GM12878 (cell line): ENCODE measurements around the gene GJC1. TPM values are rescaled to one million over a fixed set of nuclear protein-coding genes. Genes with fewer than 3 reads are reported as not detected.

Experiments
- ATAC-seq: fragments of 200-7000 bp; cut with Tn5 transposase; 3 replicates; pipeline ENCODE4 v1.9.1; 2020; ENCODE audit warnings: mild to moderate bottlenecking, moderate library complexity
- BruUV-seq: library from RNA; stranded (reverse); fragments of 400-500 nt; replicated peaks from 2 replicates; lab custom pipeline; 2021; lab: Mats Ljungman, UMichigan
- CTCF ChIA-PET: fragments of 300-600 bp; sonication (Branson Sonifier 250); formaldehyde crosslinking; extraction: SDS; loops from one replicate; lab custom pipeline; 2021; ENCODE audit warnings: inconsistent platforms; lab: Yijun Ruan, JAX
- POLR2A ChIA-PET: fragments of 350-600 bp; formaldehyde crosslinking; extraction: SDS; loops from one replicate; lab custom pipeline; 2021; ENCODE audit warnings: inconsistent platforms; lab: Charles Lee
- RAD21 ChIA-PET: fragments of 300-600 bp; sonication (Branson Sonifier 250); formaldehyde crosslinking; loops from one replicate; lab custom pipeline; 2023; ENCODE audit warnings: antibody characterized with exemption; ENCODE audit not compliant: unreplicated experiment; lab: Charles Lee
- SMC1A ChIA-PET: fragments of 300-600 bp; sonication (Branson Sonifier 250); formaldehyde crosslinking; loops from one replicate; lab custom pipeline; 2023; ENCODE audit not compliant: unreplicated experiment, uncharacterized antibody; lab: Charles Lee
- DNase-seq: peaks from one replicate; pipeline ENCODE4 v3.0.0-alpha.2; 2011; ENCODE audit warnings: low read depth, low spot score
- FAIRE-seq: peaks from 3 replicates; lab custom pipeline; 2011; peaks lifted over from hg19 to GRCh38; lab: Jason Lieb, UNC
- H2AFZ ChIP-seq: 2 replicates; pipeline ENCODE4 v1.6.0; 2011; ENCODE audit warnings: low read depth, low read length, control low read depth; ENCODE audit not compliant: control insufficient read depth
- H3K27ac ChIP-seq: 2 replicates; pipeline ENCODE4 v1.5.1; 2011; ENCODE audit warnings: control low read depth; ENCODE audit not compliant: control insufficient read depth, insufficient read depth
- H3K27me3 ChIP-seq, 2 experiments: replicated peaks in 1 of 2; 2 replicates each; pipeline versions ENCODE4 v1.6.0 to v1.6.1; 2011; ENCODE audit warnings: low read length in 1 of 2; ENCODE audit not compliant: control insufficient read depth in 2 of 2, insufficient read depth in 2 of 2
- H3K36me3 ChIP-seq, 2 experiments: 2 replicates each; pipeline ENCODE4 v1.5.1; 2011; ENCODE audit warnings: low read length in 1 of 2; ENCODE audit not compliant: control insufficient read depth in 2 of 2, insufficient read depth in 2 of 2
- H3K4me1 ChIP-seq: 2 replicates; pipeline ENCODE4 v1.6.1; 2011; ENCODE audit warnings: mild to moderate bottlenecking, low read length, moderate library complexity, mixed read lengths; ENCODE audit not compliant: control insufficient read depth, insufficient read depth
- H3K4me2 ChIP-seq: 2 replicates; pipeline ENCODE4 v1.6.0; 2011; ENCODE audit warnings: control low read depth; ENCODE audit not compliant: control insufficient read depth, insufficient read depth
- H3K4me3 ChIP-seq: fragments of 200-600 bp; sonication (generic); 2 replicates; pipeline ENCODE4 v1.5.1; 2016
- H3K79me2 ChIP-seq: 2 replicates; pipeline ENCODE4 v1.6.0; 2011; ENCODE audit warnings: low read length; ENCODE audit not compliant: control insufficient read depth, insufficient read depth
- H3K9ac ChIP-seq: 2 replicates; pipeline ENCODE4 v1.8.0; 2011; ENCODE audit warnings: low read length, control low read depth, mixed read lengths; ENCODE audit not compliant: control insufficient read depth, insufficient read depth
- H3K9me3 ChIP-seq: replicated peaks from 3 replicates; pipeline ENCODE4 v1.5.1; 2011; ENCODE audit warnings: mild to moderate bottlenecking, low read length; ENCODE audit not compliant: control insufficient read depth, insufficient read depth
- H4K20me1 ChIP-seq: 2 replicates; pipeline ENCODE4 v1.6.0; 2011; ENCODE audit not compliant: control insufficient read depth, insufficient read depth
- ASH2L ChIP-seq: fragments of 300-600, 200-600 bp; sonication (generic); IDR thresholded peaks from 2 replicates; pipeline ENCODE4 v1.6.1; 2017; ENCODE audit warnings: low read depth, mild to moderate bottlenecking, borderline replicate concordance
- ATF7 ChIP-seq: fragments of 450-650 bp; IDR thresholded peaks from 2 replicates; pipeline ENCODE4 v1.6.1; 2016; ENCODE audit warnings: low read depth, mild to moderate bottlenecking
- BCL11A ChIP-seq: IDR thresholded peaks from 2 replicates; pipeline ENCODE4 v1.6.1; 2011; ENCODE audit warnings: low read depth, low read length
- BRCA1 ChIP-seq: IDR thresholded peaks from 2 replicates; pipeline ENCODE4 v1.6.1; 2011; ENCODE audit warnings: low read depth, low read length, improper control_type of control experiment
- CHD1 ChIP-seq: IDR thresholded peaks from 2 replicates; pipeline ENCODE4 v1.6.1; 2012; ENCODE audit warnings: low read depth, low read length, improper control_type of control experiment
- CREB1 ChIP-seq: IDR thresholded peaks from 2 replicates; pipeline ENCODE4 v1.6.1; 2012; ENCODE audit warnings: low read depth, mild to moderate bottlenecking, inconsistent platforms
- MYB ChIP-seq: fragments of 150-350 bp; IDR thresholded peaks from 2 replicates; pipeline ENCODE4 v1.6.1; 2014; ENCODE audit warnings: mild to moderate bottlenecking, low read depth, low read length, borderline replicate concordance
- NRF1 ChIP-seq: conservative IDR thresholded peaks from 2 replicates; pipeline ENCODE4 v1.6.1; 2011; ENCODE audit warnings: mild to moderate bottlenecking, low read depth, low read length, improper control_type of control experiment
- PML ChIP-seq: IDR thresholded peaks from 2 replicates; pipeline ENCODE4 v1.6.1; 2012; ENCODE audit warnings: low read length, inconsistent platforms
- RELA ChIP-seq: fragments of 450-650 bp; IDR thresholded peaks from 2 replicates; pipeline ENCODE4 v1.8.0; 2014; ENCODE audit warnings: borderline replicate concordance; ENCODE audit not compliant: partially characterized antibody
- RUNX3 ChIP-seq: IDR thresholded peaks from 2 replicates; pipeline ENCODE4 v1.6.1; 2012; ENCODE audit warnings: low read length, inconsistent platforms
- SIN3A ChIP-seq: IDR thresholded peaks from 2 replicates; pipeline ENCODE4 v1.6.1; 2012; ENCODE audit warnings: low read depth, low read length, improper control_type of control experiment
- STAT1 ChIP-seq: fragments of 450-650 bp; conservative IDR thresholded peaks from 2 replicates; pipeline ENCODE4 v1.6.1; 2014; ENCODE audit warnings: antibody characterized with exemption, mild to moderate bottlenecking
- TAF1 ChIP-seq: IDR thresholded peaks from 2 replicates; pipeline ENCODE4 v1.6.1; 2011; ENCODE audit warnings: mild to moderate bottlenecking, low read depth, low read length, borderline replicate concordance
- ZNF687 ChIP-seq: fragments of 450-650 bp; IDR thresholded peaks from 2 replicates; pipeline ENCODE4 v1.6.1; 2017; ENCODE audit warnings: mild to moderate bottlenecking, moderate library complexity
- WGBS: methylation state at CpG from one replicate; pipeline ENCODE4 v1.1.6; 2016; ENCODE audit warnings: low lambda C conversion rate; ENCODE audit not compliant: insufficient replicate concordance, insufficient coverage; ENCODE audit errors: missing lambda C conversion rate; 5-methylcytosine and 5-hydroxymethylcytosine counted together
- in situ Hi-C: fragments of 300-500 bp; cut with MboI; formaldehyde crosslinking; loops from 9 replicates; pipeline ENCODE4 v1.14.3; 2018; ENCODE audit warnings: mixed read lengths
- intact Hi-C: fragments of 100-400 bp; cut with micrococcal nuclease; formaldehyde crosslinking; loops from one replicate; pipeline ENCODE4 v1.14.2; 2022; ENCODE audit not compliant: unreplicated experiment
- polyA plus RNA-seq, 11 experiments: library from polyadenylated mRNA; depleted of rRNA in 4 of 11; unstranded in 6 of 11; stranded (reverse) in 5 of 11; fragments of >200 nt; fragmentation: Nextera tagmentation in 4 of 11; fragmentation: Illumina TruSeq in 1 of 11; extraction: Ambion mirVana in 4 of 11; extraction: Trizol in 1 of 11; gene quantifications; 1 replicate in 1 of 11; 2 replicates in 10 of 11; pipeline versions ENCODE4 v1.2.1 to v1.2.3, GENCODE V29; 2011 to 2016; ENCODE audit warnings: inconsistent platforms in 2 of 11, missing spikeins in 2 of 11, low read depth in 1 of 11
- total RNA-seq, 4 experiments: library from RNA; depleted of rRNA in 3 of 4; stranded (reverse); fragments of >200 nt in 3 of 4; fragmentation: Illumina TruSeq in 1 of 4; extraction: Trizol in 1 of 4; gene quantifications; 2 replicates each; pipeline versions ENCODE4 v1.2.1 to v1.2.3, GENCODE V29; 2013 to 2021

The GJC1 gene
- total and polyA plus RNA-seq, 10 of the 15 experiments (the other 5 are each of a cell fraction or from before 2014, with no cell fraction given) = 0.37 to 3.4 (median 0.90) TPM

GRCh38 chr17:44787271-44787940 is 42.7 kb downstream of the GJC1 start:
- no peak overlapping the region for H3K4me2 ChIP-seq
- intact Hi-C loops (no loop called here), in situ Hi-C loops (no loop called here)
- H3K4me3 ChIP-seq = no peak overlapping the region
- no peak for ATAC-seq
- H3K27ac ChIP-seq = no peak overlapping the region
- H3K79me2 ChIP-seq = no peaks in the 10 kb centered on the region
- H3K9ac ChIP-seq = no peak overlapping the region
- POLR2A ChIA-PET = no interaction called here
- H3K36me3 ChIP-seq = no peaks in the 10 kb centered on the region
- H4K20me1 ChIP-seq = no peaks in the 10 kb centered on the region
- no peaks in the 10 kb centered on the region; a peak in 3 of 4 replicates for H3K27me3 ChIP-seq
- CTCF ChIA-PET = interaction anchor here (1.2 kb wide), 1 partner anchor 8 kb away, joined by 3 read pairs; no protein-coding TSS in a partner anchor
- BruUV-seq = no TSS peak
- SMC1A ChIA-PET = no interaction called here
- no peak for FAIRE-seq
- no peaks in the 10 kb centered on the region for H3K9me3 ChIP-seq
- RAD21 ChIA-PET = no interaction called here
- no peak for TF ChIP-seq BRCA1
- no peak for TF ChIP-seq TAF1
- TF ChIP-seq ATF7 = no peak
- no peak for TF ChIP-seq CREB1
- no peak for TF ChIP-seq ZNF687
- TF ChIP-seq NRF1 = no peak
- no peak for TF ChIP-seq SIN3A
- TF ChIP-seq RELA = no peak
- no peak for TF ChIP-seq RUNX3
- TF ChIP-seq CHD1 = no peak
- TF ChIP-seq ASH2L = no peak
- TF ChIP-seq PML = no peak
- no peak for TF ChIP-seq STAT1
- no peak for TF ChIP-seq BCL11A
- no peak for TF ChIP-seq MYB
- no peak overlapping the region for H2AFZ ChIP-seq
- DNase-seq = no peak
- no peaks in the 10 kb centered on the region for H3K4me1 ChIP-seq
- 22% methylated on average over 10 of the region's 15 CpGs for WGBS
